Mesenteric fat pad (tissue), 1 donor: ENCODE data around the gene PRX. TPM values are rescaled to one million over a fixed set of nuclear protein-coding genes. Genes with fewer than 3 reads are reported as not detected.
"Not testable (repeated sequence)": the region's sequence is repeated elsewhere in the genome, so short reads cannot be mapped to it uniquely, and the experiment has no call there.

Experiments used
- DNase-seq: peaks from one replicate; pipeline ENCODE4 v3.0.0-alpha.2; 2020; ENCODE audit warnings: low spot score
- total RNA-seq: library from RNA; stranded (reverse); fragmentation: NEBNext Ultra II Directional; extraction: Animal tissue kit (Norgen Biotek cat#: 25700); gene quantifications from one replicate; pipeline ENCODE4 v1.2.1, GENCODE V29; 2021
- donor health status: DM: yes; HTN: yes; CAD: no.

Gene PRX
- total RNA-seq, 1 donor from 2014 or later, result 2.3 TPM

DNA sequence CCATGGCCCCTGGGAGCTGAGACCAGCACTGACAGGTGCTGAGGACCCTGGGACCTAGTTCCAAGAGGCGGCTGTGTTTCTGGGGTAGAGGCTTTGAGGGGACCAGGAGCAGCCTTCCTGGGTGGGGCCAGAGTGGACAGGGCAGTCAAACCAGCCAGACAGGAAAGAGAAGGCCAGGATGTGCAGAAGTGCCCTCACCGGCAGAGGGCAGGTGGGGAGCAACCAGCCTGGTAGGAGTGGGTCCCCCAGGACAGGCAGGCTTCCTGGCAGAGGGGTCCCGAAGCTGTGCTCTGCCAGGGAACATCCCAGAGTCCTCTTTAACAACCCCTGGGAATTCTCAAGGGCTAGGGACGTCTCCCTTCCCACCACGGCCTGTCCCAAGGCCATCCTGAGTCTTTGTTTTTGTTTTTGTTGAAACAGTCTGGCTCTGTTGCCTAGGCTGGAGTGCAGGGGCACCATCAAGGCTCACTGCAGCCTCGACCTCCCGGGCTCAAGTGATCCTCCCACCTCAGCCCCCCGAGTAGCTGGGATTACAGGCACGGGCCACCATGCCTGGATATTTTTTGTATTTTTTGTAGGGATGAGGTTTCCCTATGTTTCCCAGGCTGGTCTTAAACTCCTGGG lies 20.2 kb downstream of the PRX start:
- no peak for DNase-seq

DNA sequence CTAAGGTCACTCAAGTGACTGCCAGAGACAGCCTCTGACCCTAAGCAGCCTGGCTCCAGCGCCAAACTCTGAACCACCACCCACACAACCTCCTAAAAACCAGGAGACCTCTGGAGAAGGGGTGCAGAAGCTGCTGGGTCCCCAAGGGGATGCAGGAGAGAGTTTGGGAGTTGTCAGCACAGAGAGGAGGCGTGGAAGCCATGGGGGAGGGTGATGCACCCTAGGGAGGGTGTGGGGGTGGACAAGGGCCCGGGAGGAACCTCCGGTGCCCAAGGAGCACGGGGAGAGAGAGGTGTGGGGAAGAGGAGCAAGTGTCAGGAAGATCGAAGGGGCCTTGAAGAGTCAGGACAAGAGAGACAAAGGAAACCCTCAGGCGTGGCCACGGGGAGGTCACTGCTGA lies 21.1 kb downstream of the PRX start:
- no peak for DNase-seq

DNA sequence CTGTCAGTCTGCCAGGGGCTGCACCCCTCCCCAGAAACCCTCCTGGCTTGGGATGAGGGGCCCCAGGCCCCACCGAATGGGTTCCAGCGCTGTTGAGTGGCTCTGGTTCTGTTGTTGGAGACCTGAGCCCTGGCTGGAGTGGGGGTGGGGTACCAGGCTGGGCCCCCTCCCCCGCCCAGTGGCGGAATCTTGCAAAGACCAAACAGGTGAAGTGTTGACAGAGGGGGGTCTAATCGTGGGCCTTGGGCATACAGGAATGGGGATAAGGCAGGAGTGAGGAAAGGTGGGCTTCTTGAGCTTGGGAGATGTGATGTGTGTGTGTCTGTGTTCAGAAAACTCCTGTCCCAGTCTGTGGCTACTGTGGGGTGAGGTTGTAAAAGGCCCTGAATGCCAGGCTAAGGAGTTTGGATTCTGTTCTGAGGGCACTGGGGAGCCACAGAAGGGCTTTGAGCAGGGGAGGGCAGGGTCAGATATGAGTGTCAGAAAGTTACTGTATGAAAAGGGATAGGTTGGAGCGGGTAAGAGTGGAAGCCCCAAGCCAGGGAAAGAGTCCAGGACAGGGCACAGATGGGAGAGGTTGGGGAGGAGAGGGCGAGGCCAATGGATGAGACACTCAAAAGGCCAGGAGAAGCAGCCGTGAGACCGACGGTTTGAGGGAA lies 23.0 kb downstream of the PRX start, which contains the start of gene HIPK4:
Gene HIPK4 (minus strand): TSS at position 98 of the 659 bp plus-strand sequence. CDS start 279 bp downstream, outside the sequence.
- no peak for DNase-seq

DNA sequence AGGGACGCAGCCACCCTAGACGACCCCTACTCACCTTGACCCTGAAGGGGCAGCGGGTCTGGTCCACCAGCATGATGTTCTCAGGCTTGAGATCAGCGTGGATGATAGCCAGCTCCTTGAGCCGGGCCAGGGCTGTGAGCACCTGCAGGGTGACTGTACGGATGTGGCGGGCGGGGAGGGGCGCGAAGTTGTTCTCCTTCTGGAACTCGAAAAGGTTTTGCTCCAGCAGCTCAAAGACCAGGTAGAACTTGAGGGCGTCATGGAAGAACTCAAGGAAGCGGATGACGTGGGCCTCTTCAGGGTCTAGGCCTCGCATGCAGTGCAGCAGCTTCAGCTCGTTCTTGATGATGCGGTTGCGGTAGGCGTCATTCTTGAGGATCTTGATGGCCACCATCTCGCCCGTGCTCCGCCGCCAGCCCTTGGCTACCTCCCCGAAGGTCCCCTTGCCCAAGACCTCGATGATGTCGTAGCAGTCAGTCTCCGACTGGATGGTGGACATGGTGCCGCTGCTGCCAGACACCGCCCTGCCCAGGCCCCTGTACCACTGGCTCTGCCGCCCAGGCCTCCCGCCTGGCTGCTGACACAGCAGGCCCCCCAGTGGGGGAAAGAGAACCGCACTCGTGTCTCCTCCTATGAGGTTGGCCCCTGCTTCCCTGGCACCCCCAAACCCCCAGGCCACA lies 23.6 kb downstream of the PRX start:
- no peak for DNase-seq

DNA sequence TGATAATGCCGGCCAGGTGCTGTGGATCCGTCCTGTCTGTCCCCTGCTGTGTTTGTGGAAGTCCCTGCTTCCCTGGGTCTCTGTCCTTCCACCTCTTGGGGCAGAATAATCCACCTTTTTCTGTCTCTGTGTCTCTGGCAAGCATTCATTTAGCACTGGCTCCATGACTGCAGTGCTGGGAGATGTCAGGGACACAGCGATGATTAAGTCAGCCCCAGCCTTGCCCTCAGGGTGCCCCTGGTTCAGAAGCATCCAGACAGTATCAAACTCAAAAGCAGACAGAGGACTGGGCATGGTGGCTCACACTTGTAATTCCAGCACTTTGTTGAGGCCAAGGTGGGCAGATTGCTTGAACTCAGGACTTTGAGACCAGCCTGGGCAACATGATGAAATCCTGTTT lies 24.7 kb downstream of the PRX start:
- no peak for DNase-seq

DNA sequence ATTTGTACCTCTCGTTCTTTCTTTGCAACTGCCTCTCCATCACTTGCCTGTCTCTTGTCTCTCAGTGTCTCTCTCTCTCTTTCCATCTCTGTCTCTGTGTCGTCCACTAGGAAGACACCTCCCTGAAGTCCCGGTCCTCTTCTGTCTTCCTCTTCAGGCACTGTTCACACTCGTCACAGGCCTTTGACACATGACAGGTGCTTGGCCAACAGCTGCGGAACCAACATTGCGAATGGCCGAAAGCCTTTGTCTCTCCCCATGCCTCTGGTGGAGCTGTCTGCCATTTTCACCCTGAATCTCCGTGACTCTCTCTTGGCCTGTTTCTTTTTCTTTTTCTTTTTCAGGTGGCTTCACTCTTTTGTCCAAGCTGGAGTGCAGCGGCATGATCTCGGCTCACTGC lies 26.0 kb downstream of the PRX start:
- no peak for DNase-seq

DNA sequence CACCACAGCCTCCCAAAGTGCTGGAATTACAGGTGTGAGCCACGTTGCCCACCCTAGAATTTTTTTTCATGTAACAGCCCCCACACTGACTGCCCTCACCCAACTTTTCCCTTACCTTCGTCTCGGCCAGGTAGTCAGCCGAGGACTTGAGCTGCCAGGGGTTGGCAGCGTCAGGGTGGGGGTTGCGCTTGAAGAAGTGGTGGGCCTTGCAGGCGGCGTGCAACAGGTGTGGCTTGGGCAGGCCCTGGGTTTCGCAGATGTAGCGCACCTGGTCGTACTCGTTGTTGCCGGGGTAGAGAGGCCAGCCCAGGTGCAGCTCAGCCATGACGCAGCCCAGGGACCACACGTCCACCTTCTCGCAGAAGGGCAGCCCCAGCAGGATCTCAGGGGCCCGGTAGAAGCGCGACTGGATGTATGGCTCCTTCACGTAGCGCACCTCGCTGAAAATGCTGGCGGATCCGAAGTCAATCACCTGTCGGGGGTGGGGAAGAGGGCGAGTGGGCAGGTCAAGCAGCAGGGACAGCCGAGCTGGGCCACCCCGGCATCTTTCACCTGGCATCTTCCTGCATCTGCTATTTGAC lies 29.4 kb downstream of the PRX start:
- DNase-seq, result no peak

DNA sequence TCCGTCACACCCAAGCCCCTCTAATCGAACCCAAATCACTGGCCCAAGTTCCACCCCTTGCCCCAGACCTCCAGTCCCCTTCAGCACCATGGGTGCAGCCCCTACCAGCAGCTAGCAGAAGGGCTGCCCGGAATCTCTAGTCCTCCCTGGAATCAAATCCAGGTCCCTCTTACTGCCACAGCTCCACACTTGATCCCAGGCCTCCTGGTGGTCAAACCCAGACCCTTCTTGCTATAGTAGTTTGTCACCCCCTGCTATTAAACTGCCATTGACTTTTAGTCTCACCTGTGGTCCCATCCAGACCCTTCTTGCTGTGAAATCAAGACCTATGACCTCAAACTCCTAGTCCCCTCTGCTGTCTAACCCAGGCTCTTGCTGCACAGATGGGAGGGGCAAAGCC lies 31.9 kb downstream of the PRX start:
- DNase-seq, result no peak

DNA sequence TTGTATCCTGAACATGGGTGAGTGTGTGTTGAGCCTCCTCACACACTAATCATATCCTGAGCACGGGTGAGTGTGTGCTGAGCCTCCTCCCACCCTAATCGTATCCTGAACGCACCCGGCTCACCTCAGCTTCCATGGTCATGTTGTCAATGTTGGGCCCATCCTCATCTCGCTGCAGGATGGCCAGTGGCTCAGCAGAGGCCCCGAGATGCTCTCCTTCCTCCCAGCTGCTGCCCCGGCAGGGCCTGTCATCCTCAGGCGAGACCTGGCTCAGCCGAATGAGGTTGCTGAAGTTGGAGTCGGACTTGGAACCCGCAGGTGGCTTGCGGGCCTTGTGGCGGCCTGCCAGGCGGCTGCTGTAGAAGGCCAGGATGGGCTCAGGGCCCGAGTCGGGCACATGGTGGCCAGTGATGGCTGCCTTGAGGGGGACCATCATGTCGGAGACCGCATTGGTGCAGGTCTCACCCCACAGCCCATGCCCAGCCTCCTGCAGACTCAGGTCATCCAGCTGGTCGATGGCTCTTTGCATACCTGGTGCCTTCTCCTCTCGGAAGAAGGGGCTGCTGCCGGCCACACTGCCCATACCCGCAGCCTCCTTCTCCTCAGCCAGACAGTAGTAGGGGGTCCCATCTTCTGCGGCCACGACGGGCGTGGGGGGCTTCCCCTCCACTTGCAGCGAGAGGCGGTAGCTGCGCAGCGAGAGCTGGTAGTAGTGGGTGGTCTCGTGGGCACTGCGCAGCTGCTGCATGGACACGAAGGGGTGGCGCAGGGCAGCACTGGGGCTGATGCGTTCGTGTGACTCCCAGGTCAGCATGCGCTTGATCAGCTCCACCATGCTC lies 32.8 kb downstream of the PRX start:
- DNase-seq, result no peak

DNA sequence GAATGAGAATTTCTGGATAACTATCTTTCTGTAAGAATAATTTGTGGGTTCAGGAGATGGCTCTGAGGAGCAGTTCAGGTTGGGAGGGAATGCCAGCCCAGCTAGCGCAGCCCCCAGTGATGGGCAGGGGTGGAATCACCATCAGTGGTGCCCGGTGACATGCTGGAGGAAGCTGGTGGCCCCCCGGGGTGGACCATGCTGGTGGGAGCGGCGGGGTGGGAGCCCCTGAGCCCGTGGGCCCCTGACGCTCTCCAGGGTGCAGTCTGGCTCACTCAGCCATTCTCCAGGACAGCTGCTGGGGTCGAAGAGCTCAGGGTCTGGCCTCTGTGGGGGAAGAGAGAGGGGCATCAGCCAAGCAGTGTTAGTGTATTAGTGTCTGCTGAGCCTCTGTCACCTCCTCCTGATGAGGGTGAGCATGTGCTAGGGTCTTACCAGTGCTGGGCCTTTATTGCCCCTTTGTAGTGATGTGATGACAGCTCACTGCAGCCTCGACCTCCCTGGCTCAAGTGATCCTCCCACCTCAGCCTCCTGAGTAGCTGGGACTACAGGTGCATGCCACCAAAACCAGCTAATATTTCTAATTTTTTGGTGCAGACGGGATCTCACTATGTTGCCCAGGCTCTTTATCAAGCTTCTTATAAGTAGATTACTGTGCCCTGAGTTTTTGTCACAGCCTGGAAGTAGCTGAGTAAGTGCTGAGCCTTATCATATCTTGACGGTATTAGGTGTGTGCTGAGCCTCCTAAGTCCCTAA lies 33.6 kb downstream of the PRX start:
- DNase-seq, result no peak

DNA sequence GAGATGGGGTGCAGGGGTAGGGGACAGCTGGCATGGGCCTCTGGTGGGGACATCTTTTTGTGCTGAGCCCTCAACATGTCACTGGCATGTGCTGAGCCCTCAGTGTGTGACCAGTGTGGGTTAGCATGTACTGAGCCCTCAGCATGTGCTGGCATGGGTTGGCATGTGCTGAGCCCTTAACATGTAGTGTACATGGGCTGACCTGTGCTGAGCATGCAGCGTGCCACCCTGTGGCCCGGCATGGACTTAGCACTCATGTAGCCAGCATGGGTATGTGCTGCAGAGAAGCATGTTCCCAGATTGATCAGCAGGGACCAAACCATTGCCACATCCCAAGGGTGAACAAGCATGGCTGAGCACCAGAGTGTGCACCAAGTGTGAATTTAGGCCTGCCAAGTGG lies 34.7 kb downstream of the PRX start:
- no peak for DNase-seq

DNA sequence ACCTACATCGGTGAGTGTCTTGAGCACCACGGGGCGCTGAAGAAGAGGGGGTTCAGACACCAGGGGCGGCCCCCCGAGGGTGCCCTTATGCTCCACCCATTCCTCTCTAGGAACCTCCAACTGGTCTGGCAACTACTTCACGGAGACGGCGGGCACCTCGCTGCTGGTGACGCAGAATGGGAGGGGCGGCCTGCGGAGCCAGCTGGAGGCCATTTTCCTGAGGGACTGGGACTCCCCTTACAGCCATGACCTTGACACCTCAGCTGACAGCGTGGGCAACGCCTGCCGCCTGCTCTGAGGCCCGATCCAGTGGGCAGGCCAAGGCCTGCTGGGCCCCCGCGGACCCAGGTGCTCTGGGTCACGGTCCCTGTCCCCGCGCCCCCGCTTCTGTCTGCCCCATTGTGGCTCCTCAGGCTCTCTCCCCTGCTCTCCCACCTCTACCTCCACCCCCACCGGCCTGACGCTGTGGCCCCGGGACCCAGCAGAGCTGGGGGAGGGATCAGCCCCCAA lies 35.2 kb downstream of the PRX start:
- DNase-seq, result no peak

DNA sequence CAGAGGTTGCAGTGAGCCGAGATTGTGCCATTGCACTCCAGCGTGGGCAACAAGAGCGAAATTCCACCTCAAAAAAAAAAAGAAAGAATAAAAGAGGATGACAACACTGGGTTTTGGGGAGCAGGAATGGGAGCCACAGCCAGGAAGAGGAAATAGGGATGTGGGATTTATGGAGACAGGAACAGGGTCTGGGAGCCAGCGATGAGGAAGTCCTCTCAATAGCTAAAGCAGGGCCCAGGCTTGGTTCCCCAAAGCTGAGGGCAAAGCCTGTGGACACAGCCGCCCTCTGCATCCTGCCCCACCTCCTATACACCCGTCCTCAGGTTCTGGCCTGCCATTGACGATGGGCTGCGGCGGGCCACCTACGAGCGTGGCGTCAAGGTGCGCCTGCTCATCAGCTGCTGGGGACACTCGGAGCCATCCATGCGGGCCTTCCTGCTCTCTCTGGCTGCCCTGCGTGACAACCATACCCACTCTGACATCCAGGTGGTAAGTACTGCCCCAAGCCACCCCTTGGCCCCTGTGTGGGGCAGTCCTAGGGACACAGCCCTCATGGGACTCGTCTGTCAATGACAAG lies 36.8 kb downstream of the PRX start:
- no peak for DNase-seq

DNA sequence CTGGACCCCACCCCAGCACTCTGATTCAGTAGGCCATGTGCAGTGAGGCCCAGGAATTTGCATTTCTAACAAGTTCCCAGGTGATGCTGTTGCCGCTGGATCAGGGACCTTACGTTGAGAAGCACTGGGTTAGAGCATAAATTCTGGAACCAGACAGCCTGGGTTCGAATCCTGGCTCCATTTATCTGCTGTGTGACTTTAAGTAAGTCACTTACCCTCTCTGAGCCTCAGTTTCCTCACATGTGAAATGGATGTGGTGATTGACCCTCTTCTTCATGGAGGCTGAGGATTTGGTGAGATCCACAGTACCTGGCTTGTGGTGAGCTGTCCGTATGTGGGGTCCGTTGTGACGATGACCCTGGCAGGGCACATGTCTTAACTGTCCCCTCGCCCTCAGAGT lies 39.1 kb downstream of the PRX start:
- DNase-seq, result no peak

DNA sequence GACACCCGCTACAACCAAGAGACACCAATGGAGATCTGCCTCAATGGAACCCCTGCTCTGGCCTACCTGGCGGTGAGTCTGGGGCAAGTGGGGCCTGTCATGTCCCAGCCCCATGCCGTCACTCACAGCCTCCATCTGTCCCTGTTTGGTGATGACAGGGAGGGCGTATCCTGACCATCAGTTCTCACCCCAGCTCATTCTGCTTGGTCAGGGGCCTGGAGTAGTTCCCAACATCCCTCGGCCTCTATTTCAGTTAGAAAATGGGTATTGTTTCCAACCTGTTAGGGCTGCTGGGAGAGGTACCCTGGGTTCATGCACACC lies 41.4 kb downstream of the PRX start:
- no peak for DNase-seq

DNA sequence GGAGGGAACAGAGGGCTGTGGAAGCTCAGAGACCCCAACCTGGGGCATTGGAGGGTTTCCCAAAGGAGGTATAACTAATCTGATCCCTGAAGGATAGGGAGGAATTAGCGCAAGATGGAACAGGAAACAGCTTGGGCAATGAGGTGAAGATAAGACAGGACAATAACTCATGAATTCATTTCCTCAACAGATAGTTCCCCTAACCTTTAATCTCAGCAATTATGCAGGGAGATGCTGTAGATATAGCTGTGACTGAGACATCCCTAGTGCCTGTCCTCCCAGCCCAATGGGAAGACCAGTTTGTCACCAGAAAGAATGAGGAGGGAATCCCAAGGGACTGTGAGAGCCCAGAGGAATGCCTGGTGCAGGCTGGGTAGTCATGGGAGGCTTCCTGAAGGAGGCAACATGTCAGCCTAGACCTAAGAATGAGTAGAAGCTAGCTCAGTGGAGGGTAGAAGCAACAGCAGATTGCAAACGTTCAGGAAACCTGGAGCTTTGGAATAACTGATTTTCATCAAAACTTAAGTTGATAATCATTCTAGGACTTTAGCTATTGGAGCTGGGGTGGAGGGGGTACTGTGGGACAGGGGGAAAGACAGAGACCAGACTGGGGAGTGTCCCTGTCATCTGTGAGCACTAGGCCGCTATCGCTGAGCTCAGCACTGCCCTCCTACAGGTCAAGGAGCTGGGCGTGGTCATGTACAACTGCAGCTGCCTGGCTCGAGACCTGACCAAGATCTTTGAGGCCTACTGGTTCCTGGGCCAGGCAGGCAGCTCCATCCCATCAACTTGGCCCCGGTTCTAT lies 42.0 kb downstream of the PRX start:
- DNase-seq, result no peak

DNA sequence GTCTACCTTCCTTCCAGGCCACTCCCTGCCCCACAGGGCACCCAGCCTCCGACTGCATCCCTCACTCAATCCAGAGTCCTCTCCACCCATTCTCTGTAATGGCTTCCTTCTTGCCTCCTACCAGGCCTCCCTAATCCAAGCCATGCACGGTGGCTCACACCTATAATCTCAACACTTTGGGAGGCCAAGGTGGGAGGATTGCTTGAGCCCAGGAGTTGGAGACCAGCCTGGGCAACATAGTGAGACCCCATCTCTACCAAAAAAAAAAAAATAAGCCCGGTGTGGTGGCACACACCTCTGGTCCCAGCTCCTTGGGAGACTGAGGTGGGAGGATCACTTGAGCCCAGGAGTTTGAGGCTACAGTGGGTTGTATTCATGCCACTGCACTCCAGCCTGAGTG lies 42.9 kb downstream of the PRX start:
- DNase-seq, result not testable (repeated sequence)

DNA sequence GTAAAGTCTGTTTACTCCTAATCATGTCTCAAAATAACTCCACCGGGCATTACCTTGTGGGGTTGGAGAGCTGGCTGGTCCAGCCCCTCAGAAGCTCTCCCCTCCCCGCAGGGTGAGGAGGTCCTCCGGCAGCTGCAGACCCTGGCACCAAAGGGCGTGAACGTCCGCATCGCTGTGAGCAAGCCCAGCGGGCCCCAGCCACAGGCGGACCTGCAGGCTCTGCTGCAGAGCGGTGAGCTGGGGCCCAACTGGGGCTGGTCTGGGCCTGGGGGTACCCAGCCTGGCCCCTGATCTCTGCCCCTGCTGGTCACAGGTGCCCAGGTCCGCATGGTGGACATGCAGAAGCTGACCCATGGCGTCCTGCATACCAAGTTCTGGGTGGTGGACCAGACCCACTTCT lies 43.4 kb downstream of the PRX start:
- DNase-seq, result no peak
